Heart right ventricle (tissue), 16 donors: ENCODE measurements around the gene MYH15. TPM values are rescaled to one million over a fixed set of nuclear protein-coding genes. Genes with fewer than 3 reads are reported as not detected.

Experiments used
- ATAC-seq, 8 donors: fragments of 200-7000 bp; cut with Tn5 transposase; one replicate each; pipeline ENCODE4 v1.9.1; 2020; ENCODE audit warnings: mild to moderate bottlenecking in 8 of 8, moderate library complexity in 8 of 8, moderate number of reproducible peaks in 1 of 8
- DNase-seq, 2 donors: peaks; one replicate each; pipeline ENCODE4 v3.0.0-alpha.2; 2020
- H3K27ac ChIP-seq, 10 donors: fragments of 200-600 bp; sonication (generic) in 2 of 10; one replicate each; pipeline versions ENCODE4 v1.5.0 to v1.8.0; 2020 to 2022; ENCODE audit warnings: mild to moderate bottlenecking in 3 of 10
- H3K27me3 ChIP-seq, 7 donors: fragments of 200-600 bp; one replicate each; pipeline ENCODE4 v1.8.0; 2021 to 2022; ENCODE audit warnings: mild to moderate bottlenecking in 2 of 7
- H3K36me3 ChIP-seq, 9 donors: fragments of 200-600 bp; sonication (generic) in 1 of 9; one replicate each; pipeline versions ENCODE4 v1.5.0 to v1.8.0; 2020 to 2022; ENCODE audit warnings: mild to moderate bottlenecking in 2 of 9
- H3K4me1 ChIP-seq, 9 donors: fragments of 200-600 bp; sonication (generic) in 1 of 9; one replicate each; pipeline versions ENCODE4 v1.5.0 to v1.8.0; 2020 to 2022; ENCODE audit warnings: mild to moderate bottlenecking in 4 of 9
- H3K4me3 ChIP-seq, 10 donors: fragments of 200-600 bp; sonication (generic) in 2 of 10; one replicate each; pipeline versions ENCODE4 v1.5.0 to v1.8.0; 2020 to 2022; ENCODE audit warnings: mild to moderate bottlenecking in 7 of 10, moderate library complexity in 2 of 10
- H3K9me3 ChIP-seq, 11 donors: fragments of 200-600 bp in 10 of 11; sonication (generic) in 2 of 11; one replicate each; pipeline versions ENCODE4 v1.5.0 to v1.8.0; 2013 to 2022; ENCODE audit warnings: mild to moderate bottlenecking in 2 of 11, control low read depth in 1 of 11, moderate library complexity in 1 of 11
- WGBS, 2 donors: extraction: QIAGEN DNeasy Blood & Tissue Kit; methylation state at CpG; one replicate each; pipeline ENCODE4 v1.1.7; 2013; ENCODE audit warnings: inconsistent platforms in 1 of 2; 5-methylcytosine and 5-hydroxymethylcytosine counted together
- intact Hi-C, 10 donors: fragments of 100-400 bp; cut with DNase I; formaldehyde crosslinking; loops; one replicate each; pipeline versions ENCODE4 v1.11.1 to v1.14.2; 2022
- polyA plus RNA-seq, 2 donors: library from polyadenylated mRNA; stranded (reverse); fragments of 200-250 nt; gene quantifications; one replicate each; pipeline ENCODE4 v1.2.3, GENCODE V29; 2013
- total RNA-seq, 10 donors: library from RNA; stranded (reverse); fragmentation: NEBNext Ultra II Directional in 3 of 10; extraction: Animal tissue kit (Norgen Biotek cat#: 25700) in 3 of 10; gene quantifications; one replicate each; pipeline versions ENCODE4 v1.2.1 to v1.2.4, GENCODE V29; 2021 to 2023
- TF ChIP-seq, protein P1 (sequence below), 9 donors: fragments of 200-600 bp; sonication (generic) in 2 of 9; IDR thresholded peaks; one replicate each; pipeline versions ENCODE4 v1.5.0 to v1.8.0; 2021 to 2022; ENCODE audit warnings: antibody characterized with exemption in 9 of 9, mild to moderate bottlenecking in 5 of 9, moderate library complexity in 1 of 9
- donor health status: Arrhythmogenic right ventricular cardiomyopathy.
- donor health status: ischemic (EF 13 %, LVEDD 7.1; RV severe dilation, severe dysfunction).
- donor health status: healthy with polysubstance abuse.
- donor health status: DM: no; HTN: yes; CAD: no.
- donor health status: DM: no; HTN: no; CAD: no.
- donor health status: ischemic (EF 25% LVEDD 6.9; RV normal size, moderate dysfunction).
- donor health status: ischemic (EF 25% LVEDD 5.7; RV mildly dilated, moderate dysfunction).
- donor health status: healthy.
- donor health status: DM: yes; HTN: yes; CAD: no.
- donor health status: Ischemic cardiomyopathy.
- donor health status: ischemic (EF 35%, LVEDD 5.7; RV mildly dilated, moderate dysfunction).
- donor health status: nonischemic (EF 11% LVEDD 7.7; RV severe dilation, severe dysfunction).
- donor health status: DM: yes; HTN: yes; CAD: no.
- donor health status: PGD.
- donor health status: ischemic (EF 29% LVEDD 5.4; RV normal size, mild dysfunction).
- donor health status: nonischemic (EF 23%, LVEDD 6.1; RV moderate dilation, normal function).

Gene MYH15
- total and polyA plus RNA-seq, 12 donors = 0.12 to 1.1 (median 0.26) TPM

DNA sequence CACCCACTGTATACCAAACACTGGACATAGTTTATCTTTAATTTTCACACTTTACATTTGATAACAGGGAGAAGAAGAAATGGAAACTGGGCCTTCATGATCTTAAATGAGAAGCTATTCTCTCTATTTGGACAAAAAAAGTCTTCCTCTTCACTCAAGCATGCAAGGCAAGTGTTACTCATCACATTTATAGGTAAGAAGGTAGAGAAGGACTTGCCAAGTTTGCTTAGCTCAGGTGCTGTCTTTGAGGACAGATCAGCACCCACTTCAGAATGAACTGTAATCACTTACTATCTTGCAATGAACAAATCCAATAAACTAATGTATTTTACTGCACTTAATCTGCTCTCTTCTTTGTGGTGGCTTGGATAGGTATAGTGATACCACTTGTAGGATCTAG is 1.1 kb upstream of the MYH15 start:
- intact Hi-C loops = loop anchor here in 1 of 10 donors (5.0 kb wide), 1 partner anchor 41 kb away; no protein-coding TSS in a partner anchor
- no peak for ATAC-seq

DNA sequence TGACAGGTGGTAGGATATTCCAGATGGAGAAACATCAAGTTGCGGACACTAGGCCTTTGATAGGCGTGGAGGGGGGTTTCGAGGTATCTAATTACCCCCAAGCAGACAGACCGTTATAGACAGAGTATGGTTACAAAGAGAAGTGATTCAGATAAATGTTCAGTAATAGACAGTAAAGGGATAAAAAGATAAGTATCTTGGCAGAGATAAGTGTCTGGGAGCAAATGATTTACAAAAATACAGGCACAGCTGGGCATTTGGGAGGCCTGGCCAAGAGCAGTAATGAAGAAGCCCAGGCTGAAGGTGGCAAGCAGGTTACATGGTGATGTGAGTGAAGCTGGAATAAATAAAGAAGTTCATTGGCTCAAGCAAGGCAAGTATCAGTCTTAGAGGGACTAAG is 659 bp upstream of the MYH15 start:
- no peaks in the 10 kb centered on the region for H3K36me3 ChIP-seq
- DNase-seq = no peak
- H3K27me3 ChIP-seq = no peaks in the 10 kb centered on the region
- WGBS, 2 donors = 97 to 98% methylated on average over 4 of the region's 4 CpGs
- no peak overlapping the region for H3K4me3 ChIP-seq
- H3K9me3 ChIP-seq = no peaks in the 10 kb centered on the region
- H3K27ac ChIP-seq = no peak overlapping the region
- peaks cover 0 to 11% (median 0%) of the 10 kb centered on the region in 9 donors for H3K4me1 ChIP-seq
- ATAC-seq = no peak
- intact Hi-C loops = loop anchor here in 1 of 10 donors (5.0 kb wide), 1 partner anchor 41 kb away; no protein-coding TSS in a partner anchor
- TF ChIP-seq, protein P1, sequence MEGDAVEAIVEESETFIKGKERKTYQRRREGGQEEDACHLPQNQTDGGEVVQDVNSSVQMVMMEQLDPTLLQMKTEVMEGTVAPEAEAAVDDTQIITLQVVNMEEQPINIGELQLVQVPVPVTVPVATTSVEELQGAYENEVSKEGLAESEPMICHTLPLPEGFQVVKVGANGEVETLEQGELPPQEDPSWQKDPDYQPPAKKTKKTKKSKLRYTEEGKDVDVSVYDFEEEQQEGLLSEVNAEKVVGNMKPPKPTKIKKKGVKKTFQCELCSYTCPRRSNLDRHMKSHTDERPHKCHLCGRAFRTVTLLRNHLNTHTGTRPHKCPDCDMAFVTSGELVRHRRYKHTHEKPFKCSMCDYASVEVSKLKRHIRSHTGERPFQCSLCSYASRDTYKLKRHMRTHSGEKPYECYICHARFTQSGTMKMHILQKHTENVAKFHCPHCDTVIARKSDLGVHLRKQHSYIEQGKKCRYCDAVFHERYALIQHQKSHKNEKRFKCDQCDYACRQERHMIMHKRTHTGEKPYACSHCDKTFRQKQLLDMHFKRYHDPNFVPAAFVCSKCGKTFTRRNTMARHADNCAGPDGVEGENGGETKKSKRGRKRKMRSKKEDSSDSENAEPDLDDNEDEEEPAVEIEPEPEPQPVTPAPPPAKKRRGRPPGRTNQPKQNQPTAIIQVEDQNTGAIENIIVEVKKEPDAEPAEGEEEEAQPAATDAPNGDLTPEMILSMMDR (IDR thresholded peaks at IDR 0.05) = no peak

More for the DNA sequence above, 1.1 kb upstream of the MYH15 start:
- Histone ChIP-seq H3K4me1 (peaks cover 0 to 11% (median 0%) of the 10 kb centered on the region in 9 donors), H3K36me3 (no peaks in the 10 kb centered on the region), H3K27me3 (no peaks in the 10 kb centered on the region), H3K9me3 (no peaks in the 10 kb centered on the region), H3K4me3 (no peak overlapping the region), H3K27ac (no peak overlapping the region)
- no peak for DNase-seq
- TF ChIP-seq, protein P1 (IDR thresholded peaks at IDR 0.05) = no peak

DNA sequence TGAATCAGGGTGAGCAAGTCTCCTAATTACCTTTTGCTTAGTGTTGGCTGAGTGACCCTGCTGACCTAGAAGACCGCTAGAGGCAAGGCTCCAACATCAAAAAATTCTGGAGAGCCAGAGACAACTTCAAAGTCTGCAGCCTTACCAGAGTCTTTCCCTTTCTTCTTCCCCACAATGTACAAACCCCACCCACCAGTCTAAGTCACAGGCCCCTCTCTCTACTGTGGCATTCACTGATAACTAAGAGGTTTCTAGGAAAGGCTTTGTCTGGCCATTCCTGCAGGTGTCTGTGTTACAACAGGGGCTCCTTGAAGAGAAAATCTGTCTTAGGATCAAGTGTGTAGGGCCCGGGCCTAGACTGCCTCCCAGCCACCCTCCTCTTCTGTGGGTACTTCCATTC is 525 bp downstream of the MYH15 start:
- Histone ChIP-seq H3K36me3 (no peaks in the 10 kb centered on the region), H3K4me1 (peaks cover 0 to 11% (median 0%) of the 10 kb centered on the region in 9 donors), H3K27me3 (no peaks in the 10 kb centered on the region), H3K9me3 (no peaks in the 10 kb centered on the region), H3K27ac (no peak overlapping the region), H3K4me3 (no peak overlapping the region)
- TF ChIP-seq, protein P1 (IDR thresholded peaks at IDR 0.05) = no peak
- intact Hi-C loops = loop anchor here in 3 of 10 donors (5.0 kb wide), 3 partner anchors 32 to 42 kb away; no protein-coding TSS in a partner anchor
- DNase-seq = no peak
- WGBS, 2 donors = 75 to 78% methylated on average over 2 of the region's 2 CpGs
- ATAC-seq = no peak

- H3K27me3 ChIP-seq = no peaks in the 10 kb centered on the region
- no peak overlapping the region for H3K4me3 ChIP-seq
- intact Hi-C loops = loop anchor here in 2 of 10 donors (5.0 kb wide), 2 partner anchors 33 to 38 kb away; no protein-coding TSS in a partner anchor
- no peaks in the 10 kb centered on the region for H3K9me3 ChIP-seq
- no peaks in the 10 kb centered on the region for H3K36me3 ChIP-seq
- WGBS, 2 donors = 47 to 48% methylated on average over 3 of the region's 3 CpGs
- H3K4me1 ChIP-seq = peaks cover 0 to 11% (median 0%) of the 10 kb centered on the region in 9 donors
- ATAC-seq (peak in 1 of 8 donors; percentile 21), DNase-seq (no peak)
- H3K27ac ChIP-seq = no peak overlapping the region
- TF ChIP-seq, protein P1 (IDR thresholded peaks at IDR 0.05) = no peak
Measured at GRCh38 chr3:108509263-108509662, 1.1 kb downstream of the MYH15 start.
